Measurements from ENCODE around the gene MRFAP1. TPM values are rescaled to one million over a fixed set of nuclear protein-coding genes. Genes with fewer than 3 reads are reported as not detected.

Gene MRFAP1
- total RNA-seq, 2 experiments from 2014 or later, result 172 to 181 TPM

- no peak for DNase-seq
- Histone ChIP-seq H3K27ac (ENCODE audit: low read depth in 1 of 2, low read length in 2 of 2) (no peak overlapping the region), H3K4me3 (ENCODE audit: low read length) (no peak overlapping the region), H3K4me1 (ENCODE audit: insufficient read depth, low read length) (peaks cover 48% of the 10 kb centered on the region), H3K27me3 (ENCODE audit: control insufficient read depth in 1 of 2, insufficient read depth in 2 of 2, low read length in 2 of 2) (no peaks in the 10 kb centered on the region), H3K36me3 (ENCODE audit: insufficient read depth, low read length) (peaks cover 2% of the 10 kb centered on the region), H3K9me3 (ENCODE audit: control insufficient read depth in 1 of 2, insufficient read depth in 1 of 2, low read length in 2 of 2) (peaks cover 9 to 19% of the 10 kb centered on the region in 2 experiments)
- Mint-ChIP-seq H3K27me3 (no peaks in the 10 kb centered on the region), H3K27ac (no peak overlapping the region), H3K4me3 (no peak overlapping the region), H3K9me3 (no peaks in the 10 kb centered on the region), H3K36me3 (ENCODE audit: low read depth) (peaks cover 22% of the 10 kb centered on the region), H3K4me1 (ENCODE audit: low read depth) (peaks cover 32% of the 10 kb centered on the region)
- intact Hi-C loops (cut with DNase I, micrococcal nuclease), result no loop called here
- no peak for ATAC-seq (ENCODE audit: poor library complexity)
- POLR2A ChIA-PET, result interaction anchor here (3.1 kb wide), 1 partner anchor 8 kb away, joined by 15 read pairs; no protein-coding TSS in a partner anchor
- CTCF ChIA-PET, result interaction anchor here (0.8 kb wide), 1 partner anchor 8 kb away, joined by 3 read pairs; no protein-coding TSS in a partner anchor
- no peak for TF ChIP-seq CTCF (IDR thresholded peaks at IDR 0.05)
Observed at GRCh38 chr4:6682862-6683590, 42.5 kb downstream of the MRFAP1 start.

- no peaks in the 10 kb centered on the region for H3K27me3 Mint-ChIP-seq
Observed at GRCh38 chr4:6684656-6685055, 44.2 kb downstream of the MRFAP1 start.

More at GRCh38 chr4:6684656-6685055, 44.2 kb downstream of the MRFAP1 start:
- Histone ChIP-seq H3K4me1 (ENCODE audit: insufficient read depth, low read length) (peaks cover 54% of the 10 kb centered on the region), H3K36me3 (ENCODE audit: insufficient read depth, low read length) (peaks cover 2% of the 10 kb centered on the region), H3K27me3 (ENCODE audit: control insufficient read depth in 1 of 2, insufficient read depth in 2 of 2, low read length in 2 of 2) (no peaks in the 10 kb centered on the region), H3K4me3 (ENCODE audit: low read length) (no peak overlapping the region), H3K27ac (ENCODE audit: low read depth in 1 of 2, low read length in 2 of 2) (no peak overlapping the region), H3K9me3 (ENCODE audit: control insufficient read depth in 1 of 2, insufficient read depth in 1 of 2, low read length in 2 of 2) (peaks cover 9 to 12% of the 10 kb centered on the region in 2 experiments)
- ATAC-seq (ENCODE audit: poor library complexity) (no peak), DNase-seq (no peak)
- intact Hi-C loops (cut with DNase I, micrococcal nuclease), result no loop called here
- Mint-ChIP-seq H3K36me3 (ENCODE audit: low read depth) (peaks cover 9% of the 10 kb centered on the region), H3K4me3 (no peak overlapping the region), H3K4me1 (ENCODE audit: low read depth) (peaks cover 36% of the 10 kb centered on the region), H3K27ac (no peak overlapping the region), H3K9me3 (no peaks in the 10 kb centered on the region)
- POLR2A ChIA-PET, result interaction anchor here (1.0 to 3.1 kb wide), 3 partner anchors 9 to 25 kb away, joined by 3 to 15 read pairs (median 4); partner anchors contain the start of gene MRFAP1L1
- CTCF ChIA-PET, result no interaction called here
- no peak for TF ChIP-seq CTCF (IDR thresholded peaks at IDR 0.05)

Measured in CD4-positive, alpha-beta T cell (primary cell).